Mesodermal cell (in vitro differentiated cells): ENCODE results near the gene DCTD.

Experiments
- H3K27ac ChIP-seq: 2 replicates; pipeline ENCODE4 v1.7.0; 2013; ENCODE audit warnings: mild to moderate bottlenecking, low read depth, low read length, moderate library complexity; ENCODE audit not compliant: severe bottlenecking
- H3K36me3 ChIP-seq: 2 replicates; pipeline ENCODE4 v1.7.1; 2013; ENCODE audit warnings: mild to moderate bottlenecking, low read length, moderate library complexity; ENCODE audit not compliant: control insufficient read depth, insufficient read depth
- H3K4me1 ChIP-seq: one replicate; pipeline ENCODE4 v1.7.1; 2013; ENCODE audit warnings: mild to moderate bottlenecking, low read length; ENCODE audit not compliant: insufficient read depth, control insufficient read depth, poor library complexity, severe bottlenecking
- H3K4me3 ChIP-seq: 2 replicates; pipeline ENCODE4 v1.7.0; 2013; ENCODE audit warnings: low read length, control low read depth, mild to moderate bottlenecking; ENCODE audit not compliant: insufficient read depth, poor library complexity, severe bottlenecking; ENCODE audit errors: extremely low read depth
- H3K9me3 ChIP-seq: 2 replicates; pipeline ENCODE4 v1.7.1; 2013; ENCODE audit warnings: mild to moderate bottlenecking, low read length, moderate library complexity; ENCODE audit not compliant: control insufficient read depth
- WGBS, 2 experiments: methylation state at CpG; one replicate each; pipeline ENCODE4 v1.1.5; 2013; ENCODE audit warnings: missing lambda C conversion rate in 2 of 2; ENCODE audit not compliant: insufficient coverage in 2 of 2; 5-methylcytosine and 5-hydroxymethylcytosine counted together

Gene DCTD

DNA sequence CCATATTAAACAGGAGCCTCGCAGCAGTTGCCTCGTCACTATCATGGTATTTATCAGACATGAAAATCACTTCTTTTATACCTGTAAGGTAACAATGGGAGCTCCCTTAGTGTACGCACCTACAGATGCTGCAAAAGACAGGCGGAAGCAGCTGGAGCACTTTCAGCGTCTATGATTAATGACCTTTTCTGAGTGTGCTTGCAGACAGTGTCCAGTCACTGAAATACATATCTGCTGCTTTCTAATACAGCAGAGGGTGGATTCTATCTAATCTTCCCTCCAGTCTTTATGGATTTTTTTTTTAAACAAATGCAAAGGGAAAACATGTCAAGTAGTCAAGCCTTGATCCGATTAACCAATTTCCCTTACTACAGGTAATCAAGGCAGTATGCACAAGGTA is 24.1 kb downstream of the DCTD start:
- Histone ChIP-seq H3K36me3 (peaks cover 93% of the 10 kb centered on the region), H3K4me3 (no peak overlapping the region), H3K9me3 (no peaks in the 10 kb centered on the region), H3K4me1 (no peaks in the 10 kb centered on the region), H3K27ac (no peak overlapping the region)
- WGBS, 2 experiments = 96 to 97% methylated on average over 3 of the region's 6 CpGs

DNA sequence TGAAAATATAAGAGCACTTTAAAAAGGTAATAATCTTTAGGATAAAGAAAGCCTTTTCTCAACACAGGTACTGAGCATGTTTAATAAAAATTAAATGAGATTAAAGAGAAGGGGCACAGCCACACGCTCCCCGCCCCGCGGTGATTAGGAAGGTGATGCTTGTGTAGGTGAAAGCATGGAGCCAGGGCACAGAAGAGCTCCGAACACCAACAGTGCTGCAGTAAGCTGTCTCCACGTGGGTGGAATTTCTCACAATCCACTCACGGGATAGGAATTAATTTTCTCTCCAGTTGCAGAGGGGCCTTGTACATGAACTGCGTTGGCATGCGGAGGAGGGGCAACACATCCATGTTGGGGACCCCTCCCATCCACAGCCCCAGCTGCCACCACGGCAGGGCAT is 27.0 kb downstream of the DCTD start:
- H3K36me3 ChIP-seq = peaks cover 94% of the 10 kb centered on the region
- WGBS, 2 experiments = 90 to 100% methylated on average over 8 to 10 of the region's 10 CpGs

DNA sequence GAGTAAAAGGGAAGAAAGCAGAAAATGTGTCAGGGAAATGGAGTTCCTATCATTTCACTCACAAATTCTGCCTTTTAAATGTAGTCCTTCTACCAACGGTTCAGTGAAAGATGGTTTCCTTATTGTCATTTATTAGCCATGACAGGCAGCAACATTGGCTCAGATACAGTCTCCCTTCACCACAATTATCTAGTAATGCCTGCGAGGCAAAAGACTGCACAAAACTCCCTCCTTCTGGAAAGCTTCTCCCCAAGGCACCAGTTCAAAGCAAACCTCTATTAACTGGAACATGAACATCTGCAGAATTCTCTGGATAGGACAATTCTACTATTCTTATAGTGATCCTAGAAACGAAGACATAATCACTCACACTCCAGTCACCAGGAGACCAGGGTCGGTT is 28.3 kb downstream of the DCTD start:
- no peak overlapping the region for H3K4me3 ChIP-seq
- WGBS, 2 experiments = 92 to 97% methylated on average over 4 of the region's 4 CpGs
- peaks cover 89% of the 10 kb centered on the region for H3K36me3 ChIP-seq
- H3K27ac ChIP-seq = no peak overlapping the region
- H3K4me1 ChIP-seq = no peaks in the 10 kb centered on the region
- H3K9me3 ChIP-seq = peaks cover 15% of the 10 kb centered on the region

More for the DNA sequence above, 27.0 kb downstream of the DCTD start:
- Histone ChIP-seq H3K9me3 (peaks cover 6% of the 10 kb centered on the region), H3K27ac (no peak overlapping the region), H3K4me3 (no peak overlapping the region), H3K4me1 (no peaks in the 10 kb centered on the region)

DNA sequence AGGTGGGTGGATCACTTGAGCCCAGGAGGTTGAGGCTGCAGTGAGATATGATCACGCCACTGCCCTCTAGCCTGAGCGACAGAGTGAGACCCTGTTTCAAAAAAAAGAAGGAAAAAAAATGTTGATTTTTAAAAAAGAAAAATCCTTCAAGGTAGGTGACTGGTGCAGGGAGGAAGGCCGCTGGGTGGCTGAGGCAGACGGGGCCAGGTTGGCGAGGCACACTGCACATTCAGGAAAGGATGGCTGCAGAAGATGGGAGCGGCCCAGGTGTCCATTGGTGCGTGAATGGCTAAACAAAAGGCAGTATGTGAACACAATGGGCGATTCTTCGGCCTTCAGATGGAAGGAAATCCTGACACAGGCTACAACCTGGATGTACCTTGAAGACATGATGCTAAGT is 30.4 kb downstream of the DCTD start:
- peaks cover 24% of the 10 kb centered on the region for H3K9me3 ChIP-seq
- no peak overlapping the region for H3K4me3 ChIP-seq
- H3K36me3 ChIP-seq = peaks cover 82% of the 10 kb centered on the region
- H3K27ac ChIP-seq = no peak overlapping the region
- H3K4me1 ChIP-seq = no peaks in the 10 kb centered on the region
- 95 to 96% methylated on average over 9 of the region's 9 CpGs for WGBS, 2 experiments

- no peak overlapping the region for H3K4me3 ChIP-seq
- H3K27ac ChIP-seq = no peak overlapping the region
- peaks cover 77% of the 10 kb centered on the region for H3K36me3 ChIP-seq
- H3K4me1 ChIP-seq = no peaks in the 10 kb centered on the region
- H3K9me3 ChIP-seq = peaks cover 24% of the 10 kb centered on the region
- WGBS, 2 experiments = 83 to 90% methylated on average over 3 to 5 of the region's 6 CpGs
These were observed 31.0 kb downstream of the DCTD start for GRCh38 chr4:182886205-182886604.

GRCh38 chr4:182885738-182886077 is 31.5 kb downstream of the DCTD start:
- no peak overlapping the region for H3K4me3 ChIP-seq
- 93 to 100% methylated on average over 3 of the region's 3 CpGs for WGBS, 2 experiments
- H3K27ac ChIP-seq = no peak overlapping the region
- peaks cover 72% of the 10 kb centered on the region for H3K36me3 ChIP-seq
- peaks cover 24% of the 10 kb centered on the region for H3K9me3 ChIP-seq
- H3K4me1 ChIP-seq = peaks cover 1% of the 10 kb centered on the region

DNA sequence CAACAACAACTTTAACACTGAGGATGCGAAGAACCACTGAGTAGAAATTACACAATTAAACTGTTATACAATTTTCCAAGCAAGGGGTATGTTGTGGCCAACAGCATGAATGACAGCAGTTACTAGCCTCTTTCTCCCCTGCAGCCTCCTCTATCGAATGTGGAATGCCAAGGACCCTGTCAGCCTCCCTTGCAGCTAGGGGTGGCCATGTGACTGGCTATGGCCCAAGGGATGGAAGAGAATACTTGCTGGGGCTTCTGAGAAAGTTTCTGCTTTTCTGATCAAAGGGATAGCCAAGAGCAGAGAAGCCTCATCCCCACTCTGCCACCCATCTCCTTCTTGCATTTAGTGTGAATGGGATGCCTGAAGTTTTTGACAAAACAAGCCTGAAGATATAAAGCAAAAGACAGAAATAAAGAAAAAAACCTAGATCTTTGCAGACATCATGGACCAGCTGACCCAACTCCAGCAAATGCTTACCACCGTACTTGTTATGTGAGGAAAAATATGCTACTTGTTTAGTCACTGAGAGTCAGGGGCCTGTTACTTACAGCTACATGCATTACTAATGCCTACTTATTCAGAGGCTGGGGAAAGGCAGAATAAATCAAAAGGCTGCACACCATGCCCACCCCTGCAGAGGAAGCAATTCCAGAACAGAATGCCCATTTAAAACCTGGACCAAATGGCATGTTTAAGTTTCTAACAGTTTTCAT is 32.0 kb downstream of the DCTD start:
- H3K4me1 ChIP-seq = peaks cover 5% of the 10 kb centered on the region
- H3K27ac ChIP-seq = no peak overlapping the region
- 100% methylated on average over 1 of the region's 3 CpGs; no CpG with 5 or more reads in 1 of the 2 experiments for WGBS, 2 experiments

DNA sequence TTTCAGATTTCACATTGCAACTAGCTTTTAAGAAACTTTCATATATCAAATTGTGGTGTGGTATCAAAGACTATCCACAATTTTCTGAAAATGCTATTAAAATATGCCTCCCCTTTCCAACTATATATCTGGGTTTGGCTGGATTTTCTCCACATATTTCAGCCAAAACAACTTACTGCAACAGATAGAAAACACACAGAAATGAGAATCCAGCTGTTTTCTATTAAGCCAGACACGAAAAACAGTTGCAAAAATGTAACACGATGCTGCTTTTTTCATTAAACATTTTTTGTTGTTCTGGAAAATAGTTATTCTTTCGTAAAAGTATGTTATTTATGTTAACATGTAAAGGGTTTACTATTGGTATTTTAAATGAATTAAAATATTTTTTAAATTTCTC is 33.1 kb downstream of the DCTD start:
- Histone ChIP-seq H3K4me3 (no peak overlapping the region), H3K36me3 (peaks cover 57% of the 10 kb centered on the region)

More for the DNA sequence above, 32.0 kb downstream of the DCTD start:
- Histone ChIP-seq H3K4me3 (no peak overlapping the region), H3K9me3 (peaks cover 24% of the 10 kb centered on the region), H3K36me3 (peaks cover 67% of the 10 kb centered on the region)

DNA sequence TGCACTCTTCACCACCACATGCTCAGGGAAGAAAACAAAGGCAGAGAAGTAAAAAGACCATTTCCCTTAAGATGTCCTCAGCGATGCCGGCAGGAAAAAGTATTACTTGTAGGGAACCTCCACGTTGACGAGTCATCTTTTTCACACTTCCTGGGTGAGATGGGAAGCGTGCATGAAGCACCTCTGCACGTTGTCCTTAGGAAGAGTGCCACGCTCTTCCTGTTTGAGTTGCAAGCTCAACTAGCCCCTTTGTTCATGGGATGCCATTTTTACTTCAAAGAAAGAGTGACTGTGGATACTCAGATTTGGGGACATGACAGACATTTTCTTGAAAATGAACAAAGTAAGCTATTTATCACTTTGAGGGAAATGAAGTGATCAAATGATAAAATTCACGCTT is 33.8 kb downstream of the DCTD start:
- H3K36me3 ChIP-seq = peaks cover 50% of the 10 kb centered on the region
- H3K27ac ChIP-seq = no peak overlapping the region
- no peak overlapping the region for H3K4me3 ChIP-seq
- H3K4me1 ChIP-seq = peaks cover 5% of the 10 kb centered on the region
- 93 to 98% methylated on average over 7 to 8 of the region's 8 CpGs for WGBS, 2 experiments
- H3K9me3 ChIP-seq = peaks cover 24% of the 10 kb centered on the region

More for the DNA sequence above, 33.1 kb downstream of the DCTD start:
- WGBS, 2 experiments = no CpG with 5 or more reads among the region's 3 CpGs
- Histone ChIP-seq H3K27ac (no peak overlapping the region), H3K4me1 (peaks cover 5% of the 10 kb centered on the region), H3K9me3 (peaks cover 24% of the 10 kb centered on the region)

DNA sequence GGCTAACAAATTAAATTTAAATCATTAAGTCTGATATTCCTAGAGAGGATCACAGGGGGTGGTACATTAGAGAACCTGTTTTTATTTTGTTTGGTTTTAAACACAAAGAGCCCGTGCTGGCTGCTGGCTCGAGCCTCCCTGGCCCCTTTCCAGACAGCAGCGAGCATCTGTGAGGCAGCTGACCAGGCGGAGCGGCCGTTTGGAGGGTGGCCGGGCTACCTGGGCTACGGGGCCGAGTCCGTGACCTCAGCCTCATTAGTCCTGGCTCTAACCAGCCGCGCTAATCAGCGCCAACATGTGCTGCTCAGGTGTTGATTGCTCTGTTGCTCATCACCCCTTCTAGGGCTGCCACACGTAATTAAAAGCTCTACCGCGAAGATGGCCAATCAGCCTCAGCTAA is 35.3 kb downstream of the DCTD start:
- Histone ChIP-seq H3K36me3 (peaks cover 37% of the 10 kb centered on the region), H3K4me1 (peaks cover 5% of the 10 kb centered on the region), H3K27ac (no peak overlapping the region), H3K9me3 (peaks cover 24% of the 10 kb centered on the region), H3K4me3 (no peak overlapping the region)
- 96 to 97% methylated on average over 16 of the region's 16 CpGs for whole genome bisulfite sequencing, 2 experiments
